T-helper 2 cell (primary cell): ENCODE measurements around the gene ESM1.

Experiments
- DNase-seq, 5 experiments: peaks; one replicate each; pipeline versions ENCODE4 v3.0.0 to v3.0.0-alpha.2; 2012 to 2022

The ESM1 gene

DNA sequence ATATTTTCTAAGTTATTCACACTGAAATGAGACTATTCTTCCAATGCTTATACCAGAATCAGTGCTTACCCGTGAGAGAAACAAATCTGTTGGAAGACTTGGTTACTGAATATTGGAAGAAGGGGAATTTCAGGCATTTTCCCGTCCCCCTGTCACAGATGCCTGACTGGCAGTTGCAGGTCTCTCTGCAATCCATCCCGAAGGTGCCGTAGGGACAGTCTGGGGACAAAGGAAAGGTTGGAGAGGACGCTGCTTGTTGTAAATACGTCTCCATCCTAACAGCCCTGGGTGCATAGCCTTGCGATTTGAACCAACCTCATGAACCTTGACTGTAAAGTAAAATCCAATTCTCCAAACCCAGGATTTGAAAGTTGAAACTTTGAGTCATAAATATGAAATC lies 3.5 kb downstream of the ESM1 start:
- DNase-seq: no peak

DNA sequence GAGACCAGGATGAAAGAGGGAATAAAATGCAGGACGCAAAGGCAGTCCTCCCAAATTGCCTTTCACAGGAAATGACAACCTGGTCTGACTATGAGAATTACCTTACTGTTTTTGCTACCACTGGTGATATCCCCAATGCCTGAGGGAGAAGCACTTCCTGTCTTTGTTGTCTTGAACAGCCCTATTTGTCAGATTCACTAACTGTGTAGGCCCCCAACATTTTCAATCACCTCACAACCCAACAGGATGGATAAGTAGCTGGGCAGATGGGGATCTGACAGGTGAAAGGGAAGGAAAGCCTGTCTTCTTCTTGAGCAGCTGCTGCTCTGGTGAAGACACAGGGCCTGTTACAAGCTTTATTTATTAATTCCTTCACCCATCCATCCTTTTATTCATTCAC lies 9.7 kb downstream of the ESM1 start:
- no peak for DNase-seq

DNA sequence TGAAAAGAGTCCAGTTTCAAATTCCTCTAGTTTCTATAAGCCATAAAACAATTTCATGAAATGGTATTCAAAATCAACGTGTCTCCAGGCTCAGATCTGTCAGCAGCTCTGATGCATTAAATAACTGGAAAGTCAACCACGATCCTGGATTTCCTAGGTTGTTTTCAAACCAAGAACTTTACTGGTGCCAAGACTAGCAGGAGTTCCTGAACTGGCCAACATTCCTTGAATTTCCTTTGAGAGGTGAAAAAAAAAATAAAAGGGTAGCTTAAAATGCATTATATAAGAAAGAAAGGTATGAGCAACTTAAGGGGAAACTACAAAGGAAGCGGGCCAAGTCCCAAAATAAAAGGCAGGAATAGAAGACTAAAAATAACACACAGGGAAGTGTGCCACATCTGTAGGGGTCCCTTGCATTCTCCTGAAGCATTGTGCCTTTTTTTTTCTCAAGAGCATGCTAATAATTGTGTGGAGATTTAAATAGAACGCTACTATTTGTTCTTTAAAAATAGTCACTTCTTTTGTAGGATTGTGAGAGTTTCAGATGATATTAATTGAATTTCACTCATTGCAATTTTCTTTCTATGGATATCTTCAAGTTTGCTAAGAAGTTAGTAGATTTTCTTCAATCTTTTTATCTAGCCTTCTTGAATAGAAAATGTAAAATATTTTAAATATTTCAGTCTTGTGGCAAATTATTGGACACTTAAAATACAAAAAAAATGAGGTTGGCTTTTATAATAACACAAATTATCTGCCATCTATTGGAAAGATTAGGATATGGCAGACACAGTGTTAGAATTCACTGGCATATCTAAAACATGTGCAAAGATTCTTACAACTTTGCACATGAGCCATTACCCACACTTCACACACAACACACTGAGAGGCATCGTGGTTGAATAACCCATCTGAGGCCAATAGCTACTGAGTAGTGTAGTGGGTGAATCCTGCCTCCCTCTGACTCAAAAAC lies 15.3 kb downstream of the ESM1 start:
- no peak for DNase-seq

DNA sequence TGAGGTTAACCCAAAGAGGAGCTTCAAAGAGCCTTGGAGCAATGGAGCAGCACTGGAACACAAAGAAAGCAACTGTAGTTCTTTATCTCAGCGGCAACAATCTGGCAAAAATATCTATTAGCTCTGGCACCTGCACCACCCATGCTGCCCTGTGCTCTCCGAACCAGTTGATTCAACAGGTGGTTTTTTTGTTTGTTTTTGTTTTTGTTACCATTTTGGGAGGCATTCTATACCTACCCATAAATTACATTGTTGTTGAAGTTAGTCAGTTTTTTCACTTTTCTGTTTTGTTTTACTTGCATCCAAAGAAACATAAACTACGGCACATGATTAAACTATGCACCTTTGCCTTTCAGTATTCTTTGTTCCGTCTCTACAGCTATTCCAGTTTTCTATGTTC lies 16.2 kb downstream of the ESM1 start:
- DNase-seq: no peak

DNA sequence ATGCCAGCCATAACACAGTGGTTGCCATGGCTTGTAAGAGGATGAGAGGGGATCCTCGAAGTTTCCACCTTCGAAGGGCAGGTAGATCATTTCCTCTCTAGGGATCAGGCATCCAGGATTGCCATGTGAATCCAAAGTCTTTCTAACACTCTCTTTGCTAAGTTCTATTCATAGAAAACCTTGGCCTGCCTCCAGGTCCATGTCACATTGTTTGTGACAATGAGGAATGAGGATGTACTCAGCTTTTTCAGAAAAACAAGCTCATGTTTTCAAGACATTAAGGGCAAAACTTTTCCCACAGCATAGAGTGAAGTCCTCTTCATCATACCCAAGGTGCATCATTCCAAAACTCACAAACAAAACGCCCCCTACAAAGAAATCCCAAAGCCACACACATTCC lies 19.6 kb downstream of the ESM1 start:
- DNase-seq: no peak

DNA sequence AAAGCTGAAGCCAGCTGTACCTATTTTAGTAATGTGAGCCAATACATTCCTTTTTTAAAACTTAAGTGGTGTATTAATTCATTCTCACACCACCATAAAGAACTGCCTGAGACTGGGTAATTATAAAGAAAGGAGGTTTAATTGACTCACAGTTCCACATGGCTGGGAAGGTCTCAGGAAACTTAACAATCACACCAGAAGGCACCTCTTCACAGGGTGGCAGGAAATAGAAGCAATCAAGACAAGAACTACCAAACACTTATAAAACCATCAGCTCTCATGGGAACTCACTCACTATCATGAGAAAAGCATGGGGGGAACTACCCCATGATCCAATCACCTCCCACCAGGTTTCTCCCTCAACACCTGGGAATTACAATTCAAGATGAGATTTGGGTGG lies 21.0 kb downstream of the ESM1 start:
- no peak for DNase-seq

DNA sequence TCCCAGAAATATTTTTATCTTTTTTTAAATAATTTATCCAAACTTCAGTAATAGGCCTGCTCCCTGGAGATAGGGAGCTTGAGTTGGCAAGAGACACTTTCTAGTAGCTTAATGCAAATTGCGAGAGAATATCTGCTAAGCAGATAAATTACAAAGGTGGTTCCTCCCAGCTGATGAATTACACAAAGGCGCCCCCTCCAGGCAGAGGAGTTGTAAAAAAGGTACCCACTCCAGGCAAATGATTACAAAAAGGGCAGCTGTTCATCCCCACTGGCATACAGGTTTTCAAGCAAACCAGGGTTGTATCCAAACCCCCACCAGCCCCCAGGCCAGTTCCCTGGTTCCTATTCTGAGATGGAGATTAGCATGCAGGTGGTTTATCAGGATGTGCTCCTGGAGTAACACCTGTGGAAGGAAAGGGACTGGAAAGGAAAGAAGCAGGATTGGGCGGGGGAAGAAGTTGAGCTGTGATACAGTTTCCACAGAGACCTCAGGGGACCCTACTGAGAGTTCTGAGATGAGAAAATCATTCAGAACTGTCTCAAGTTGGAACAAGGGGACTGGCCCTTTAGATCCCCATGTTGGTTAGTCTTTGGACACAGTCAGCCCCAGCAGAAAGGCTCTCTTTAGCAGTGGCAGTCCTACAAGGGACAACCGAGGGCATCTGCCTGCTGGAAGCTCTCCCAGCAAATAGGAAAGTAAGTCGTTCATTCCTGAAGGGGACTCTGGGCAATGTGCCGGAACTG lies 25.5 kb downstream of the ESM1 start:
- peak in 1 of 5 experiments; percentile 49 for DNase-seq

DNA sequence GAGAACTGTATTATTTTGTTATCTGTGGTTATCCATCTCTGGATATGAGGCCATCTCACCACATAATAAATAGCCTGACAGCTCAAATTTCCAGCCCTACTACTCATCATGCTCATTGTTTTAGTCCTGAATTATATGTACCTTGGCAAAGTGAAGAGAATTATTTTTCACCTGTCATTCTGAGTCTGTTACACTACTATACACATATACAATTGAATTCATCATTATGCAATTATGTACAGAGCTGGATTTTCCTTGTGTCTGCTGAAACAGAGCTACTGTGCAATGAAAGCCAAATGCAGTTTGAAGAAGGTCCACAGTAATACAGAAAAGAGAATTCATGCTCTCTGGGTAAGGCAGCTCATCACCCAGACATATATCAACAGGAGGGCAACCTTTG lies 28.5 kb downstream of the ESM1 start:
- DNase-seq: no peak

DNA sequence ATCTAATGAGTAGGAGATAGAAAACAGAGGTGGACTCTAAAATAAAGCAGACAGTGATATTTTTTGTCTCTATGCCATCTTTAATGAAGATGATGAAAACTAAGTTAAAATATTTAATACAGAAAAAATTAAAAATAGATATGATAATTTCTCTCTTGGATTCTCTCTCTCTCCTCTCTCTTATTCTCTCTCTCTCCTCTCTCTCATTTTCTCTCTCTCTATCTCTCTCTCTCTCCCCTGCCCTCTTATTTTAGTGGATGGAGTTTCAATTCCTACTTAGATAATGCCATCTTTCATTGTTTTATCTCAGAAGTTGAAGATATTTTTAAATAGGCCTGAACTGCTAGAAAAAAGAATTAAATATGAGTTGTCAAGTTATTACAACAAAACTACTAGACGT lies 38.2 kb downstream of the ESM1 start:
- no peak for DNase-seq

DNA sequence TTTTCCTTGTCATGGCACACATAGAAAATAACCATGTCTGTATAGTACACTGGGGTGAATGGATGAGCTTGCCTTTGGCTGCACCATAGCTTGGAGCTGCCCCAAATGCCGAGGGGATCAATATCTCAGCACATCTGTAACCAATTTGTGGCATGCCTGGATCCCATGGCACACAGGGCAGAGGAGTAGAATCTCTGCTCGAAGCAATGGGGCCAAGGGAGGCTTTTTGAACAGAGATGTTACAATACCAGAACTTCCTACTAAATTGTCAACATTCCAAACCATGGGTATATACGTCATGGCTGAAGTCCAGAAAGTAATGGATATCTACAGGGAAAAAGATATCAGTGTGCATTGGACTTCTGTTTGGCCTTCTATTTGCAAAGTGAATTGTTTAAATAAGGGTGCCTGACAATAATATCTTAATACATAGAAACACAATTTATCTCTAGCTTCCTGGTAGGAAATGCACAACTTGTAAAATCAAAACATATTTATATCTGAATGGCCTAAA lies 39.0 kb downstream of the ESM1 start:
- DNase-seq: no peak

DNA sequence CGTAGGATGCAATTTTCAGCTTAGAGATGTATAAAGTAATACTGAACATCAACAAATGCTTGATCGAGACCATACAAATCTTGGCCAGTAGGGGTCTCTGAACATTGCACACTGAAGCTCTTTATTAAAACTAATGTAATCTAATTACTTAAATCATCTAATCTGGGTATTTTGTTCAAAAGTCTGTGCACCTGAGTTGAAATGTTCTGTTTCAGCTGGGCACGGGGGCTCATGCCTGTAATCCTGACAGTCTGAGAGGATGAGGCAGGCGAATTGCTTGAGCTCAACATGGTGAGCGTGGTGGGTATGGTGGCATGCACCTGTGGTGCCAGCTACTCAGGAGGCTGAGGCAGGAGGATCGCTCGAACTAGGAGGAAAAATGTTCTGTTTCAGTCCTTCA lies 41.0 kb downstream of the ESM1 start:
- DNase-seq: peak in 3 of 5 experiments; percentile 5 to 74 (median 31)

DNA sequence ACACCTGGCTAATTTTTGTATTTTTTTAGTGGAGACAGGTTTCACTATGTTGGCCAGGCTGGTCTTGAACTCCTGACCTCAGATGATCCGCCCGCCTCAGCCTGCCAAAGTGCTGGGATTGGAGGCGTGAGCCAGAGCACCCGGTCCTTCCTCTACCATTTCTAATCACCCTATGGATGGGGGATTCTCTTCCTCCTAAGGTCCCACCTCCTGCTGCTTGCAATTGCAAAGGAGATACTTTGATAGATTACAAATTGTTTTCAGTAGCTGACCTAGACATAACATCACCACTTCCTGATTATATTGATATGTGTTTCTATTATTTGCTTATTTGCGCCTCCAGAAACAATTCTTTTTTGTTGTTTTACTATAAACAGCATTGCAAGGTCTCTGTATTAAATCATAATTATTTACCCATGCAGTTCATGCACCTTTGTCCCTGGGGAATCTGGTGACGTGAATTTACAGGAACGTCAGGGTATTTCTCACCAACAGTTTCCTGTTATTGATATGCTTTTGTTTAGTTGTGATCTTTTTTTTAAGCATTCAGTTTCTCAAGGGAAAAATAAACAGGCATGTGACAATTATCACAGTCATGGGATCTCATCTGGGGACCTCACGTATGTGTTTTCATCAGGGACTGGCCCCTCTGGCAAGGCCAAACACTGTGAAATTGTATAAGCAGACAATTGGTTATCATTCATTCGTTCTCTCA lies 43.2 kb downstream of the ESM1 start:
- DNase-seq: no peak

DNA sequence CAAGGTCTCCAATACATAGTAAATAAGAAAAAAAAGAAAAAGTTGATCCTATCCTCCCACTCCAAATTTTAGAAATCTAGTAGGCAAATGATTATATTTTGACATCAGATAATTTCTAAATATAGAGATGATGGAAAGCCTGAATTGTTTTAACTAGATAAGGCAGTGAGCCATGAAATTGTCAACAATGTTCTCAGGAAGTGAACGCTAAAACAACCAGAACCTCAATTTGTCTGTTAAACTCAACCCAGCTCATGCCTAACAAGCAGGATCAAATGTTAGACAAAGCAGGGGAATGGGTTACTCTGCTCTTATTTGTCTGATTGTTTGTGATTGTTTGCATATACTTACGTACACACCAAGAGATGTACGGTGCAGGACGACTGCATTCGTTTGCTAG lies 49.2 kb downstream of the ESM1 start:
- DNase-seq: no peak

DNA sequence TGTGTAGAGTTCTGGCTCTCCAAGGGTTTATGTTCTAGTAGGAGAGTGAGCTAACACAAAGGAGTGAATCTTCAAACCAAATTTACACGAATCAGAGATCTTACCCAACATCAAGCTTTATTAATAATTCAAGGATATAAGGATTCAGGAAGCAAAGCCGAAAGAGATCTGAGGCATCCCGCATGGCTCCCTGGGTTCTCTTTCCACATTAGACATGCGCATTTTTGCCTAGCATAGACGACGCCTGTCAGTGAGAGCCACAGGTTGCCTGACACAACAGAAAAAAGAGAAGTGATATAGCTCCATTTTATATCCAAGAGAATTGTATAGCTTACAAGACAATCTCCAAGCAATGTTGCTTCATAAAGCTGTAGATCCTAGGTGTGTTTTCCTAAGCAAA lies 52.6 kb downstream of the ESM1 start:
- no peak for DNase-seq

DNA sequence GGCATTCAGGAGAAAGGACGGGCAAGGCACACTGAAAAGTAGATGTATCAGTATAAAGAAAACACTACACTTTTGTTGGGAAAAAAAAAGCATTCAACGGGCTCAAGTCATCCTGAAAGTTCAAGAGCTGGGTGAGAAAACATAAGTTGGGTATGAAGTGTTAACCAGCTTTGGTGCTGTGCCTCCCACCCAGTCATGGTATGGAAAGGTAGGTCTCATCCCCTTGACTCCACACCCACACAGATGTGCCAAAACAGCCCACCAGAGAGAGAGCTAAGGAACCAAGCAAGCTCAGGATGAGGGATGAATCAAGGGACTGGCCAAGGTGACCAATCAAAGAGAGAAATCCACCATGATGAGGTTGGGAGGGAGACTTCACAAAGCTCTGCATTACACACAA lies 54.7 kb downstream of the ESM1 start:
- DNase-seq: peak in 1 of 5 experiments; percentile 56
